Stomach (tissue), 4 donors: Measurements from ENCODE around the gene SUSD5.

Experiments
- CTCF ChIP-seq, 7 experiments: fragments of 450-650 bp in 4 of 7; fragments of 200-600 bp in 3 of 7; sonication (generic) in 3 of 7; IDR thresholded peaks; one replicate each; pipeline ENCODE4 v1.5.1; 2016 to 2019; ENCODE audit warnings: antibody characterized with exemption in 7 of 7, control low read depth in 2 of 7, mild to moderate bottlenecking in 1 of 7
- POLR2A ChIP-seq, 4 donors: fragments of 450-650 bp; IDR thresholded peaks; one replicate each; pipeline ENCODE4 v1.6.1; 2016; ENCODE audit warnings: antibody characterized with exemption in 4 of 4, control low read depth in 2 of 4, mild to moderate bottlenecking in 1 of 4, moderate library complexity in 1 of 4

DNA sequence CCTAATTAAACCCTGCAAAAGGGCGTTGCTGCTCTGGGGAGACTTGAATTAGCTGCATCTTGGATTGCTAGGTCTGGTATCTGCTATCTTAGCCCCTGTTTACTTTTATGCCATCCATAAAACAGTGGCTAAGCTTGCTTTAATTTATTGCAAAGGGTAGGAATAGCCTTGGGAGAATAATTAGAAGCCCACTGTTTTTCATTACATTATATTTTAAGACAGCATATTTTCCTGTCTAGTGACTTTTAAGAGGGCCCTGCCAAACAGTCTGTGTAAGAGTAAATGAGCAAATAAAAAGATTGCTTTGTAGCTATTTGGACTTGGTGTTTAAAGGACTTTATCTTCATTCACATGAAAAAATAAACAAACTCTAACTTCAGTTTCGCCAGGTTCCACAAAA is 17.4 kb upstream of the SUSD5 start:
- TF ChIP-seq CTCF (IDR thresholded peaks at IDR 0.05) (no peak), POLR2A (IDR thresholded peaks at IDR 0.05) (no peak)
